Peyer's patch (tissue), 4 donors: ENCODE data around the gene CD59. TPM values are rescaled to one million over a fixed set of nuclear protein-coding genes. Genes with fewer than 3 reads are reported as not detected.

Experiments used
- DNase-seq, 3 donors: peaks; one replicate each; pipeline ENCODE4 v3.0.0-alpha.2; 2017 to 2019
- H3K27ac ChIP-seq, 4 donors: fragments of 200-600 bp; sonication (generic); one replicate each; pipeline ENCODE4 v1.5.1; 2016 to 2019
- H3K27me3 ChIP-seq, 2 donors: fragments of 200-600 bp; sonication (generic); one replicate each; pipeline ENCODE4 v1.5.1; 2019
- H3K36me3 ChIP-seq, 3 donors: fragments of 200-600 bp; sonication (generic); one replicate each; pipeline ENCODE4 v1.5.1; 2016 to 2019
- H3K4me1 ChIP-seq, 4 donors: fragments of 200-600 bp; sonication (generic); one replicate each; pipeline ENCODE4 v1.5.1; 2016 to 2019
- H3K4me3 ChIP-seq, 4 donors: fragments of 200-600 bp; sonication (generic); 1 replicate in 3 of 4; 2 replicates in 1 of 4; pipeline ENCODE4 v1.5.1; 2016 to 2019; ENCODE audit warnings: mild to moderate bottlenecking in 1 of 4
- H3K9me3 ChIP-seq, 4 donors: fragments of 200-600 bp; sonication (generic); one replicate each; pipeline ENCODE4 v1.5.1; 2016 to 2019; ENCODE audit warnings: mild to moderate bottlenecking in 1 of 4
- POLR2A ChIP-seq, 2 donors: fragments of 450-650 bp; IDR thresholded peaks; one replicate each; pipeline ENCODE4 v1.5.1; 2017; ENCODE audit warnings: antibody characterized with exemption in 2 of 2, mild to moderate bottlenecking in 2 of 2, moderate library complexity in 2 of 2
- total RNA-seq, 4 donors: library from RNA; depleted of rRNA; stranded (reverse); fragments of >200 nt; gene quantifications; one replicate each; pipeline ENCODE4 v1.1.0, GENCODE V29; 2016
- TF ChIP-seq, protein P1 (sequence below), 6 experiments: fragments of 450-650 bp in 4 of 6; fragments of 200-600 bp in 2 of 6; sonication (generic) in 1 of 6; IDR thresholded peaks; one replicate each; pipeline ENCODE4 v1.5.1; 2017 to 2019; ENCODE audit warnings: antibody characterized with exemption in 6 of 6, mild to moderate bottlenecking in 3 of 6, moderate library complexity in 1 of 6

The CD59 gene
- total RNA-seq, 4 donors from 2014 or later, result 48.7 to 85.1 (median 56.1) TPM

- H3K4me3 ChIP-seq, result peak within 1 kb of the TSS; percentile 58 to 77 (median 66)
- peak within 1 kb of the TSS; percentile 56 to 91 (median 69) for H3K27ac ChIP-seq
- H3K9me3 ChIP-seq, result no peaks in the 10 kb centered on the region
- H3K4me1 ChIP-seq, result peaks cover 6 to 28% (median 18%) of the 10 kb centered on the region in 4 donors
- DNase-seq, result peak; percentile 96 to 98 (median 98)
- peaks cover 0 to 6% (median 0%) of the 10 kb centered on the region in 3 donors for H3K36me3 ChIP-seq
- peak in 1 of 2 donors; percentile 48 for TF ChIP-seq POLR2A (IDR thresholded peaks at IDR 0.05)
- TF ChIP-seq, protein P1, sequence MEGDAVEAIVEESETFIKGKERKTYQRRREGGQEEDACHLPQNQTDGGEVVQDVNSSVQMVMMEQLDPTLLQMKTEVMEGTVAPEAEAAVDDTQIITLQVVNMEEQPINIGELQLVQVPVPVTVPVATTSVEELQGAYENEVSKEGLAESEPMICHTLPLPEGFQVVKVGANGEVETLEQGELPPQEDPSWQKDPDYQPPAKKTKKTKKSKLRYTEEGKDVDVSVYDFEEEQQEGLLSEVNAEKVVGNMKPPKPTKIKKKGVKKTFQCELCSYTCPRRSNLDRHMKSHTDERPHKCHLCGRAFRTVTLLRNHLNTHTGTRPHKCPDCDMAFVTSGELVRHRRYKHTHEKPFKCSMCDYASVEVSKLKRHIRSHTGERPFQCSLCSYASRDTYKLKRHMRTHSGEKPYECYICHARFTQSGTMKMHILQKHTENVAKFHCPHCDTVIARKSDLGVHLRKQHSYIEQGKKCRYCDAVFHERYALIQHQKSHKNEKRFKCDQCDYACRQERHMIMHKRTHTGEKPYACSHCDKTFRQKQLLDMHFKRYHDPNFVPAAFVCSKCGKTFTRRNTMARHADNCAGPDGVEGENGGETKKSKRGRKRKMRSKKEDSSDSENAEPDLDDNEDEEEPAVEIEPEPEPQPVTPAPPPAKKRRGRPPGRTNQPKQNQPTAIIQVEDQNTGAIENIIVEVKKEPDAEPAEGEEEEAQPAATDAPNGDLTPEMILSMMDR (IDR thresholded peaks at IDR 0.05), result no peak
- no peaks in the 10 kb centered on the region for H3K27me3 ChIP-seq
Observed at GRCh38 chr11:33700502-33701271, 35.5 kb downstream of the CD59 start, which contains the start of gene C11orf91. C11orf91 (minus strand) TSS chr11:33700826; CDS start chr11:33700740, 86 bp downstream.

- Histone ChIP-seq H3K27ac (peak overlapping the region; percentile 56 to 91 (median 69)), H3K27me3 (no peaks in the 10 kb centered on the region), H3K4me1 (peaks cover 6 to 28% (median 18%) of the 10 kb centered on the region in 4 donors), H3K36me3 (peaks cover 0 to 2% (median 0%) of the 10 kb centered on the region in 3 donors), H3K9me3 (no peaks in the 10 kb centered on the region), H3K4me3 (peak overlapping the region; percentile 58 to 77 (median 66))
- no peak for TF ChIP-seq POLR2A (IDR thresholded peaks at IDR 0.05)
- TF ChIP-seq, protein P1 (IDR thresholded peaks at IDR 0.05), result no peak
- DNase-seq, result no peak
Observed at GRCh38 chr11:33700063-33700501, 36.1 kb downstream of the CD59 start.

- Histone ChIP-seq H3K27ac (peak overlapping the region in 2 of 4 donors; percentile 75 to 91), H3K36me3 (no peaks in the 10 kb centered on the region), H3K4me1 (peaks cover 6 to 28% (median 18%) of the 10 kb centered on the region in 4 donors), H3K27me3 (no peaks in the 10 kb centered on the region), H3K4me3 (peak overlapping the region in 1 of 4 donors; percentile 77), H3K9me3 (no peaks in the 10 kb centered on the region)
- DNase-seq, result peak in 1 of 3 donors; percentile 84
- TF ChIP-seq POLR2A (IDR thresholded peaks at IDR 0.05), result peak in 1 of 2 donors; percentile 37
- TF ChIP-seq, protein P1 (IDR thresholded peaks at IDR 0.05), result peak in 1 of 6 experiments; percentile 1
Observed at GRCh38 chr11:33699515-33700062, 36.6 kb downstream of the CD59 start.

- no peak for TF ChIP-seq POLR2A (IDR thresholded peaks at IDR 0.05)
- TF ChIP-seq, protein P1 (IDR thresholded peaks at IDR 0.05), result no peak
- Histone ChIP-seq H3K27me3 (no peaks in the 10 kb centered on the region), H3K4me3 (no peak overlapping the region), H3K4me1 (peaks cover 6 to 28% (median 17%) of the 10 kb centered on the region in 4 donors), H3K36me3 (no peaks in the 10 kb centered on the region), H3K9me3 (no peaks in the 10 kb centered on the region), H3K27ac (peak overlapping the region in 1 of 4 donors; percentile 91)
- no peak for DNase-seq
Observed at GRCh38 chr11:33698921-33699320, 37.3 kb downstream of the CD59 start.

DNA sequence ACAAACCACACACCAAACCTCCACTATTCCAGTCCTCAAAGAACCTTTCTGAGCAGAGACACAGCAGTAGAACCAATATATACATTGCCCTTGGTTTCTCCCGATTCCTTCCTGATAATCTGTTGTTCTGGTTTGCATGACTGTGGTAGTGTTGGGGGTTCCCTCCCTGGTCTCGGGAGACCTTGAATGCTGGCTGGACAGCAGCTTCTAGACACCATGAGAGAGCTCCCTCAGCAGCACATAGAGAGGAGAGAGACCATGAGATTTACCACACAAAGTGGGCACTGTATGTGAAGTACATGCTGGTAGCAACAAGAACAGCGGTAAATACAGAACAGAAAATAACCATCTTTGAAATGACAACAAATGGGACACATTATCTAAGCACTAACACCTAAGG is 38.2 kb downstream of the CD59 start:
- H3K4me1 ChIP-seq, result peaks cover 6 to 28% (median 16%) of the 10 kb centered on the region in 4 donors
- TF ChIP-seq, protein P1 (IDR thresholded peaks at IDR 0.05), result no peak
- TF ChIP-seq POLR2A (IDR thresholded peaks at IDR 0.05), result no peak
- H3K36me3 ChIP-seq, result no peaks in the 10 kb centered on the region
- no peak for DNase-seq
- H3K27ac ChIP-seq, result no peak overlapping the region
- H3K9me3 ChIP-seq, result no peaks in the 10 kb centered on the region
- H3K27me3 ChIP-seq, result no peaks in the 10 kb centered on the region
- H3K4me3 ChIP-seq, result no peak overlapping the region
